ENCODE results near the gene LCNL1.

LCNL1 gene

DNA sequence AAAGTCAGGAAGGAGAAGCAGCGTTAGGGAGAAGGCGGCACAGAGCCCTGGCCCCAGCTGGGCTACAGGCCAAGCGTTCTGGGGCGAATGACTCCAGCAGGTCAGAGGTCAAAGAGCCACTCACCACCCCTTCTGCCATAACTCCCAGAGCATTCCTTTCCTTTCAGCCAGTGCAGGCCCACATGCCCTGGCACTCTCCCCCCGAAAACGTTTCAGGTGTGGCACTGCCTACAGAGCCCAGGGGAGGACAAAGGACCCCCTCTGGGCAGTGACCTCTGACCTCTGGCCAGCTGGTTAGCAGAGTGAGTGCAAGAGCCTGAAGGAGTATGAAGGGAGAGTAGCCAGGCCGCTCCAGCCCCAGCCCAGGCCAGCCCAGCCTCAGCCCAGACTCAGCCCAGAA is 40.4 kb downstream of the LCNL1 start:
- TF ChIP-seq, protein P1, sequence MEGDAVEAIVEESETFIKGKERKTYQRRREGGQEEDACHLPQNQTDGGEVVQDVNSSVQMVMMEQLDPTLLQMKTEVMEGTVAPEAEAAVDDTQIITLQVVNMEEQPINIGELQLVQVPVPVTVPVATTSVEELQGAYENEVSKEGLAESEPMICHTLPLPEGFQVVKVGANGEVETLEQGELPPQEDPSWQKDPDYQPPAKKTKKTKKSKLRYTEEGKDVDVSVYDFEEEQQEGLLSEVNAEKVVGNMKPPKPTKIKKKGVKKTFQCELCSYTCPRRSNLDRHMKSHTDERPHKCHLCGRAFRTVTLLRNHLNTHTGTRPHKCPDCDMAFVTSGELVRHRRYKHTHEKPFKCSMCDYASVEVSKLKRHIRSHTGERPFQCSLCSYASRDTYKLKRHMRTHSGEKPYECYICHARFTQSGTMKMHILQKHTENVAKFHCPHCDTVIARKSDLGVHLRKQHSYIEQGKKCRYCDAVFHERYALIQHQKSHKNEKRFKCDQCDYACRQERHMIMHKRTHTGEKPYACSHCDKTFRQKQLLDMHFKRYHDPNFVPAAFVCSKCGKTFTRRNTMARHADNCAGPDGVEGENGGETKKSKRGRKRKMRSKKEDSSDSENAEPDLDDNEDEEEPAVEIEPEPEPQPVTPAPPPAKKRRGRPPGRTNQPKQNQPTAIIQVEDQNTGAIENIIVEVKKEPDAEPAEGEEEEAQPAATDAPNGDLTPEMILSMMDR (conservative IDR thresholded peaks at IDR 0.05; ENCODE audit: low read depth, low read length): no peak
- H2AFZ ChIP-seq (ENCODE audit: low read depth): no peak overlapping the region
- no peaks in the 10 kb centered on the region for H3K36me3 ChIP-seq (ENCODE audit: insufficient read depth)
- H3K4me2 ChIP-seq: no peak overlapping the region
- H3K27me3 ChIP-seq (ENCODE audit: insufficient read depth, low read depth): peaks cover 13% of the 10 kb centered on the region; the same call in 1 of the 2 replicates
- no peaks in the 10 kb centered on the region for H4K20me1 ChIP-seq (ENCODE audit: insufficient read depth)
- H3K27ac ChIP-seq: no peak overlapping the region
- no peak overlapping the region for H3K4me3 ChIP-seq (IDR thresholded peaks at IDR 0.05; ENCODE audit: insufficient read depth, low read depth, low read length)
- H3K9ac ChIP-seq: no peak overlapping the region
- peaks cover 4% of the 10 kb centered on the region for H3K4me1 ChIP-seq (ENCODE audit: low read depth, poor library complexity, severe bottlenecking)
- H3K79me2 ChIP-seq (ENCODE audit: insufficient read depth, low read depth): no peaks in the 10 kb centered on the region

DNA sequence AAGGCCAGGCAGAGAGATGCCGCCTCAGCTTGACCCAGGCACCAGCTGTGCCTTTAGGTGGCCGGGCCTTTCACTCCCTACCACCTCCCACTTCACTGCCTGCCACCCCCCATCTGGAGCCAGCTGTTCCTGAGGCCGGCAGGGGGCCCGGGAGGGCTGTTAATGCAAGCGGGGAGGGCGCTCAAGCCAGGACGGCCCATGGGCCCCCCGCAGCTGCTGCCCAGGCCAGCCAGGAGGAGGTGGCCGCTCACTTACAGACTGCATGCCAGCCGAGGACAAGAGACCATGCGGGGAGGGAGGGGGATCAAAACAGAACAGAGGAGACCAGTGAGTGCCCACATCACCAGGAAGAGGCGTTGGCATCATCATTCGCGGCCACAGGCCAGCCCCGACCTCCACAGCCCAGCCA is 40.8 kb downstream of the LCNL1 start:
- H4K20me1 ChIP-seq (ENCODE audit: insufficient read depth): no peaks in the 10 kb centered on the region
- H3K9ac ChIP-seq: no peak overlapping the region
- H3K27ac ChIP-seq: no peak overlapping the region
- peaks cover 13% of the 10 kb centered on the region; the same call in 1 of the 2 replicates for H3K27me3 ChIP-seq (ENCODE audit: insufficient read depth, low read depth)
- H3K4me3 ChIP-seq (IDR thresholded peaks at IDR 0.05; ENCODE audit: insufficient read depth, low read depth, low read length): no peak overlapping the region
- H3K4me1 ChIP-seq (ENCODE audit: low read depth, poor library complexity, severe bottlenecking): peaks cover 7% of the 10 kb centered on the region
- H3K79me2 ChIP-seq (ENCODE audit: insufficient read depth, low read depth): no peaks in the 10 kb centered on the region
- H2AFZ ChIP-seq (ENCODE audit: low read depth): no peak overlapping the region
- no peak overlapping the region for H3K4me2 ChIP-seq
- H3K36me3 ChIP-seq (ENCODE audit: insufficient read depth): no peaks in the 10 kb centered on the region
- TF ChIP-seq, protein P1 (conservative IDR thresholded peaks at IDR 0.05; ENCODE audit: low read depth, low read length): no peak

DNA sequence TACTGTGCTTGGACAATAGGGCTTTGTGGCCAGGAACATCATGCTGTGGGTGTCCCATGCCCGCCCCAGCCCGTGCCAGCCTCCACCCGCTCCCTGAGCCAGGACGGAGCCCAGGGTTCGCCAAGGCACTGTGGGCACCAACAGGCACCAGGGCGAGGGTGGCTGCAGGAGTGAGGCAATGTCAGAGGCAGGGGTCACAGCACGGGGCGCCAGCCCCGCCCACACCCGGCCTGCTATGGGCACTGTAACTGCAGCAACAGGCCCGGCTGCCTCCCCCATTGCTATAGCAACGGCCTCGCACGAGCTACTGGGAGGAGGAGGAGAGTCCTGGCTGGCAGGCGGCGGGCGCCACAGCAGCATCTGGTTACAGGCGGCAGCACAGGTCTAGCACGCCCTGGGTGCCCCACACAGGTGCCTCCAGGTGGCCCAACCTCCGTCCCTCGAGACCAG is 42.7 kb downstream of the LCNL1 start:
- Histone ChIP-seq H3K4me3 (IDR thresholded peaks at IDR 0.05; ENCODE audit: insufficient read depth, low read depth, low read length) (no peak overlapping the region), H3K4me1 (ENCODE audit: low read depth, poor library complexity, severe bottlenecking) (peaks cover 26% of the 10 kb centered on the region), H4K20me1 (ENCODE audit: insufficient read depth) (no peaks in the 10 kb centered on the region), H3K9ac (no peak overlapping the region), H3K27me3 (ENCODE audit: insufficient read depth, low read depth) (peaks cover 8% of the 10 kb centered on the region; the same call in 1 of the 2 replicates), H3K79me2 (ENCODE audit: insufficient read depth, low read depth) (no peaks in the 10 kb centered on the region), H3K27ac (no peak overlapping the region), H3K4me2 (no peak overlapping the region), H3K36me3 (ENCODE audit: insufficient read depth) (no peaks in the 10 kb centered on the region), H2AFZ (ENCODE audit: low read depth) (no peak overlapping the region)
- TF ChIP-seq, protein P1 (conservative IDR thresholded peaks at IDR 0.05; ENCODE audit: low read depth, low read length): no peak

- Histone ChIP-seq H4K20me1 (ENCODE audit: insufficient read depth) (no peaks in the 10 kb centered on the region), H2AFZ (ENCODE audit: low read depth) (no peak overlapping the region), H3K79me2 (ENCODE audit: insufficient read depth, low read depth) (no peaks in the 10 kb centered on the region), H3K27me3 (ENCODE audit: insufficient read depth, low read depth) (peaks cover 8% of the 10 kb centered on the region; the same call in 1 of the 2 replicates), H3K9ac (no peak overlapping the region), H3K27ac (no peak overlapping the region), H3K36me3 (ENCODE audit: insufficient read depth) (no peaks in the 10 kb centered on the region), H3K4me3 (IDR thresholded peaks at IDR 0.05; ENCODE audit: insufficient read depth, low read depth, low read length) (no peak overlapping the region), H3K4me2 (no peak overlapping the region), H3K4me1 (ENCODE audit: low read depth, poor library complexity, severe bottlenecking) (peaks cover 31% of the 10 kb centered on the region)
- TF ChIP-seq, protein P1 (conservative IDR thresholded peaks at IDR 0.05; ENCODE audit: low read depth, low read length): no peak
Observed at GRCh38 chr9:137026384-137026783, 43.6 kb downstream of the LCNL1 start.
